Measurements from ENCODE around the gene GAL3ST1.

The GAL3ST1 gene

DNA sequence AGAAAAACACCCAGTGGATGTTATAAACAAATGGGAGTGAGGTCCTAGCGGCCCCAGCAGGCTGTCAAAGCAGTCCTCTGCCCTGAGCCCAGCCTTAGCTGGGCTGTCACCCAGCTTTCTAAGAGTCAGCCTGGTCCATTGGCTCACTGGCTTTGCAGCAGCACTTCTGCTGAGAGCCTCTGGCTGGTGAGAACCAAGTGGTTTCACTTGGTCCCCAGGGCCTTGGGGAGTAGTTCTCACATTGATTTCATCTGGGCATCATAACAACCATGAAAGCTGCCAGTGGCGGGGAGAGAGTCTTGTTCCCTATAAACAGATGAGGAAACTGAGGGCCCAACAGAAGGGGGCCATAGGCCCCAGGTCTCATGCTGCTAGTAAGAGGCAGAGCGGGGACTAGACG lies 39.3 kb downstream of the GAL3ST1 start:
- DNase-seq (ENCODE audit: low read depth in 2 of 2), result no peak

DNA sequence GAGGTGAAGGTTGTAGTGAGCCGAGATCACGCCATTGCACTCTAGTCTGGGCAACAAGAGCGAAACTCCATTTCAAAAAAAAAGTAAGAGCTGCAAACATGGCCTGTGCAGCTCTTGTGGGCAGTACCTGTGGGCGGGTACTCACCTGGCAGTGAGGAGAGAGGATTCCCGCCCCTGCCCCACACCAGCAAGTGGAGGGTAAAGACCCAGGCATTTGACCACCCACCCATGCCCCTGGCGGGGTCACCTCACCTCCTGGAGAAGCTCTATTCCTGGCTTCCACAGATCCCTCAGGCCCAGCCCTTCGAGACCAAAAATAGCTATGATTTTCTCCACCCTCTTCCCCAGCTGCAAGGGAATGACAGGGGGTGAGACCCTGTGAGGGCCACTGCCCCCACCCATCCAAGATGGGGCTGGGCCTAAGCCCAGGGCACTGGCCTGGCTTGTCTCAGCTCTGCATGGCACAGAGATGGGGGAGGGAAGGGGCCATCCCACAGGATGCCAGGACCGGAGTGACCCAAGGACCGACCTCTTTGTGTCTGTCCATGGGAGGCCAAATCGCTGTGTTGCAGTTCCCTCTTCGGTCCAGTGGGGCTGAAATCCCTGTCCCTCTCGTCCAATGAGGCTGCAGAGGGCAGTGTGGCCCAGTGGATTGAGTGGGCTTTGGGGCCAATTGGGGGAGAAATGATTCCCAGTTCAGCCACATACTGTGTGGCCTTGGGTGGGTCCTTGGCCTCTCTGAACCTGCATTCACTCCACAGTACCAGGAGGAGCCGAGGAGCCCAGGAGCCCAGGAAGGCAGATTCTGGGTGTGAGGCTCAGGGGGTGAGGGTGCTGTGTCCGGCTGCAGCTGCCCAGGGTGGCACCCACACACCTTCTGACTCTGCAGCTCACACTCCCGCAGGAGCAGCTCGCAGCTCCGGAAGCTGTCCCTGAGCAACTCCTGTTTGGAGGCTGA lies 42.5 kb downstream of the GAL3ST1 start:
- DNase-seq (ENCODE audit: low read depth in 2 of 2), result no peak

DNA sequence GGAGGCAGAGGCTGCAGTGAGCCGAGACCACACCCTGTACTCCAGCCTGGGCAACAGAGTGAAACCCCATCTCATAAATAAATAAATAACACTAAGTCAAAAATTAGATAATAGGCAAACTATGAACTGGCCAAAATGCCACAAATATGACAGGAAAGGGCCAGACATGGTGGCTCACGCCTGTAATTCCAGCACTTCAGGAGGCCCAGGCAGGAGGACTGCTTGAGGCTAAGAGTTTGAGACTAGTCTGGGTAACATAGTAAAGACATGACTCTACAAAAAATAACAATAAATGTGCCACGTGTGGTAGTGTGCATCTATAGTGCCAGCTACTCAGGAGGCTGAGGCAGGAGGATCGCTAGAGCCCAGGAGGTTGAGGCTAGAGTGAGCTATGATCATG lies 47.8 kb downstream of the GAL3ST1 start:
- DNase-seq (ENCODE audit: low read depth in 2 of 2), result no peak

DNA sequence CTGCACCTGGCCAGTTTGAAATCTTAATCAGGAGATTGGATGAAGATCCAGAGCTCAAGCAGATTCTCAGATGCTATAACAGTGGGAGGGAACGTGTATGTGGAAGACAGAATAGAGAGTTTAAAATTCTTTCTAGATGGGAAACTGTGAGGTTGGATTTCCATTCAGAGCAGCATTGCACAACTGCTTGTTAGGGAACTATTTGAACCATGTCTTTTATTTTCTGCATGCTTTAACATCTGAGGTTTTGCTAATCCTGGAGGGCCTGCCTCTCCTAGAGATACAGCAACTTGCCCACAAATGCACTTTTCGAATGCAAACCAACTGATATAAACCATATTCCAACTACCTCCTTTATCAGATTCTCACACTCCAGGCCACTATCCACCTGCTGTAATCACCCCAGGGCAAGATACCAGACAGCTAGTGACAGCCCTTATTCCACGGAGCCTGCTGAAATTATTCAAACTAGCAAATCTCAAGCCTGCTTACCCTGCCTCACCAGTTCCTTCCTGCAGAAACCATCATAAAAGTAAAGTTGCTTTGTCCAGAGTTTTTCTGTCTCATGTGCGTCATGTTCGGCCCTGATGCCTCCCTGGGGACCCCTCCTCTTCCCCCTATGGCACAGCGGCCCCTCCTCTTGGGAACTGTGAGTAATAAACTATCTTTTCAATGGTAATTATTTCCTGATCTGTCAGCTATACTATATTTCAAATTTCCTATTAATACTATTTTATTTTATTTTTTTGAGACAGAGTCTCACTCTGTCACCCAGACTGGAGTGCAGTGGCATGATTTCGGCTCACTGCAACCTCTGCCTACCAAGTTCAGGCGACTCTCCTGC lies 50.6 kb downstream of the GAL3ST1 start:
- DNase-seq (ENCODE audit: low read depth in 2 of 2), result no peak

DNA sequence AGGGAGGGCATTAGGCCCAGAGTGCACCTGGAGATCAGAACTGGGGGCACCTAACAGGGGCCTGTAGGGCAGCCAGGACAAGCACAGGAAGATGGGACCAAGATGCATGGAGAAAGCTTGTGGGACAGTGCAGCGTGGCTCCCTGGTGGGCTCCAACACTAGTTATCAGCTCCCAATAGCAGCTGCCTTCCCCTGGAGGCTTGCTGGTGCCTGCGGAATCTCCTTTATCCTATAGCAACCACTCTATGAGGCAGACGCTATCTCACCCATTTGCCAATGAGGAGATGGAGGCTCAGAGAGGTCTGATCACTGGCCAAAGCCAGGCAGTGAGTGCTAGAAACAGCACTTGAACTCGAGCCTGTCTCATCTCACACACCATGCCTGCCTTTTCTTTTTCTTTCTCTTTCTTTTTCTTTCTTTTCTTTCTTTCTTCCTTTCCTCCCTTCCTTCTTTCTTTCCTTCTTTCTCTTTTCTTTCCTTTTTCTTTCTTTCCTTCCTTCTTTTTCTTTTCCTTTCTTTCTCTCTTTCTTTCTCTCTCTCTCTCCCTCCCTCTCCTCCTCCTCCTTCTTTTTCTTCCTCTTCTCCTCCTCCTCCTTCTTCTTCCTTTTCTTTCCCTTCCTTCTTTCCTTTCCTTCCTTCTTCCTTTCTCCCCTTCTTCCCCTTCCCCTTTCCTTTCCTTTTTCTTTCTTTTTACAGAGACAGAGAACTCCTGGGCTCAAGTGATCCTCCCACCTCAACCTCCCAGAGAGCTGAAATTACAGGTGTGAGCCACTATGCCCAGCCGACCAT lies 52.9 kb downstream of the GAL3ST1 start:
- DNase-seq (ENCODE audit: low read depth in 2 of 2), result no peak

DNA sequence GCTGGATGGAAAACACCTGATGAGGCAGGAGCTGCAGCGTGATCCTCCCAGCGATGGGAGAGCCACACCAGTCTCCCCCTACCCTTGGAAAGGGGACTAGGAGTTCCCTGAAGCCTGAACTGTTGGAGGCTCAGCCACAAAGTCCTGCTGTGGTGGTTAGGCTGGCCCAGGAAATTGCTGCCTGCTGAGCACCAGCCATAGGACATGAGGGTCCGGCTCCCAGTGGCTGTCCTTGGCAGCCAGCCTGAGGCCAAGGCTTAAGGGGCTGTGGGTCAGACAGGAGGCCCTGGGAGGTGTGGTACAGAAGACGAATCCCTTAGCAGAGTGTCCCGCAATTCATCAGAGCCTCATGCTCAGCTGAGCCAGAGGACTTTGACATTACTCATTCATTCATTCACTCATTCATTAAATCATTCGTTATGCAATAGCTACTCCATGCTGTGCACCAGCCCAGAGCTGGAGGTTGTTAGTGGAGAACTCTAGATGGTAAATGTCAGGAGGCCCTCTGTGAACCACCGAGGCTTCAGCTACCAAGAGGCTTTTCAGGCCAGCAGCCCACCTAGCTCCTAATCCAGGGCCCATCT lies 54.5 kb downstream of the GAL3ST1 start:
- DNase-seq (ENCODE audit: low read depth in 2 of 2), result no peak

DNA sequence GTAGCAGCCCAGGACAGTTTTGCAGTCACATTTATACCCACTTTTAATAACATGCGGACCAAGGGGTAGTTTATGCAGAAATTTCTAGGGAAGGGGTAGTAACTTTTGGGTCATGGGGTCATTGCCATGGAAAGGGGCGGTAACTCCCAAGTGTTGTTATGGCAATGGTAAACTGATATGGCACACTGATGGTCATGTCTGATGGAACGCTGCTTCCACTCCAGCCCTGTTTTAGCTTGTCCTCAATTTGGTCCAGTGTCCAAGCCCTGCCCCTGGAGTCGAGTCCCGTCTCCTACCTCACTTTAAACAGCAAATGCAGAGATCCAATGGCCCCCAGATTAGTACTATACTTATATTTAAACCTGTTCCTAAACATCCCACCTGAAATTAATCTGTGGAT lies 57.7 kb downstream of the GAL3ST1 start:
- DNase-seq (ENCODE audit: low read depth in 2 of 2), result no peak

DNA sequence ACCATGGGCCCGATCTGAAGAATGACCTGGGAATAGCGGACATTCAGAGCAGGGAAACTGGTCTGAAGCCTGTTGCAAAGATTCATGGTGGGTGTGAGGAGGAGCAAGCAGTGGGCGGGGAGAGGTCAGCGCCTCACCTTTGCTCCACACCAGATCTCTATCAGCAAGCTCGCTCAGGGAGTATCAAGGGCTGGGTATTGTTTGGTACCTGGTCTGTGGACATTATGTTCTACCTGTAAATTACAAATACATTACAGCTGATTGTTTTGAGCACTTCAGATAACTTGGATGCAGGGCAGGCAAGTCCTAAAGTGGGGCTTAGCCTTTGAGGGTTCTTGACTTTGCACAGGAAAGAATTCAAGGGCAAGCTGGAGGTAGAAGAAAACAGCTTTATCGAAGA lies 58.2 kb downstream of the GAL3ST1 start:
- DNase-seq (ENCODE audit: low read depth in 2 of 2), result no peak

DNA sequence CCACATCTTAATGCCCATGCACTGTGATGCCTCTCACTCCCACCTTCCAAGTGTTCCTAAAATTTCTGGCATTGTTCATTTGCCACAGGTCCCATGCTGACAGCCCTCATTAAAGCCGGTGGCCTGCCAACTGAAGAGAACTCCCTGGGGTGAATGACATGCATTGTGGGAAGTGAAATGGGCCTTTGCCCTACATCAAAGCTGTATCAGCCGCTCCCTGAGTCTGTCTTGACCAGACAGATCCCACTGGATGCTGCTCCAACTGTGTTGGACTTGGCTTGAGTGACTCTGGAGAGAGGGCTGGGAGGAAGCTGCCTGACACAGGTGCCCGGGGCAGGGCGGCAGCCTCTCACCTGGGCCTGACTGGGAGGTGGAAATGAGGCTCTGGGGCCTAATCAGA lies 60.2 kb downstream of the GAL3ST1 start:
- DNase-seq (ENCODE audit: low read depth in 2 of 2), result no peak

DNA sequence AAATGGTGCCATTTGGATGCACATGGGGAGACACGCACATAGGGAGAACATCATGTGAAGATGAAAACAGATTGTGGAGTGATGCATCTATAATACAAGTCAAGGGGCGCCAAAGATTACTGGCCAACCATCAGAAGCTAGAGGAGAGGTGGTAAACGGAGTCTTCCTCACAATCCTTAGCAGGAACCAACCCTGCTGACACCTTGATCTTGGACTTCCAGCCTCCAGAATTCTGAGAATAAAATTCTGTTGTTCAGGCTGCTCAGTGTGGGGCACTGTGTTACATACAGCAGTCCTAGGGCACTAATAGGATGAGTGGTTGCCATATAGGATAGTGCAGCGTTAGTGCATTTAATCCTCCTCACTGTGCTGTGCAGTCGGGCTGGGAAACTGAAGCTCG lies 61.0 kb downstream of the GAL3ST1 start:
- no peak for DNase-seq (ENCODE audit: low read depth in 2 of 2)

DNA sequence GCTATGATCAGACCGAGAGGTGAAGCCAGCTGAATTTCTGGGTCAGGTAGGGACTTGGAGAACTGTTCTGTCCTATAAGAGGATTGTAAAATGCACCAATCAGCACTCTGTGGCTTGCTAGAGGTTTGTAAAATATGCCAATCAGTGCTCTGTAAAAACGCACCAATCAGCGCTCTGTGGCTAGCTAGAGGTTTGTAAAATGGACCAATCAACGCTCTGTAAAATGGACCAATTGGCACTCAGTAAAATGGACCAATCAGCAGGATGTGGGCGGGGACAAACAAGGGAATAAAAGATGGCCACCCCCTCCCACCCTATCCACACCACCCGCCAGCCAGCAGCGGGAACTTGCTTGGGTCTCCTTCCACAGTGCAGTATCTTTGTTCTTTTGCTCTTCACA lies 62.6 kb downstream of the GAL3ST1 start:
- DNase-seq (ENCODE audit: low read depth in 2 of 2), result no peak

DNA sequence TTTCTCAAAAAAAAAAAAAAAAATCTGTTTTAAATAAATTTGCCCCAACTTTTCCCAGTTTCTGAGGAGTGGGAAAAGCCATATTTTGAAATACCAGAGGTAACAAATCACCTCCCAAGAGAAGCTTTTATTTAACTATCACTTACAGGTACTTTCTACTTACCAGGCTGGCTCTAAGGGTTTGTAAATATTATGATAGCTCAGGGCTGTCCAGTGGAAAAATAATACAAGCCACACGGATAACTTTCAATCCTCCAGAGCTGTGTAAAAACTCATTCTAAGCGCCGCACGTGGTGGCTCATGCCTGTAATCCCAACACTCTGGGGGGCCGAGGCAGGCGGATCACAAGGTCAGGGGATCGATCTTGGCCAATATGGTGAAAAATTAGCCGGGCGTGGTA lies 63.4 kb downstream of the GAL3ST1 start:
- no peak for DNase-seq (ENCODE audit: low read depth in 2 of 2)

DNA sequence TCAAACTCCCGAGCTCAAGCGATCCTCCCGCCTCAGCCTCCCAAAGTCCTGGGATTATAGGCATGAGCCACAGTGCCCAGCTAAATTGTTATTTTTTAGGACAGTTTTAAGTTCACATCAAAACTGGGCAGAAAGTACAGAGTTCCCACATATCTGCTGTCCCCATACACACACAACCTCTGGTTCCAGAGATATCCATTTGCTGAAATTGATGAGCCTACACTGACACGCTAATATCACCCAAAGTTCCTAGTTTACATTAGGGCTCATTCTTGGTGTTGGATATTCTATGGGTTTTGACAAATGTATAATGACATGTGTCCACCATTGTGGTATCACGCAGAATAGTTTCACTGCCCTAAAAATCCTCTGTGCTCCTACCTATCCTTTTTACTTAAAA lies 66.2 kb downstream of the GAL3ST1 start:
- DNase-seq (ENCODE audit: low read depth in 2 of 2), result no peak

DNA sequence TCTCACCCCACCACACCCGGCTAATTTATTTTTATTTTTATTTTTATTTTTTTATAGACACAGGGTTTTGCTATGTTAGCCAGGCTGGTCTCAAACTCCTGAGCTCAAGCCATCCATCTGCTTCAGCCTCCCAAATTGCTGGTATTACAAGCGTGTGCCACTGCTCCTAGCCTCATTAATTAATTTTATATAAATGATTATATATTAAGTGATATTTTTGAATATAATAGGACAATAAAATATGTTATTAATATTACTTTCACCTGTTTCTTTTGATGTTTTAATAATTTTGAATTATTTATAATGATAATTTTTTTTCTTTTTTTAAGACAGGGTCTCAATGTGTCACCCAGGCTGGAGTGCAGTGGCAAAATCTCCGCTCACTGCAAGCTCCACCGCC lies 66.8 kb downstream of the GAL3ST1 start:
- DNase-seq (ENCODE audit: low read depth in 2 of 2), result no peak

DNA sequence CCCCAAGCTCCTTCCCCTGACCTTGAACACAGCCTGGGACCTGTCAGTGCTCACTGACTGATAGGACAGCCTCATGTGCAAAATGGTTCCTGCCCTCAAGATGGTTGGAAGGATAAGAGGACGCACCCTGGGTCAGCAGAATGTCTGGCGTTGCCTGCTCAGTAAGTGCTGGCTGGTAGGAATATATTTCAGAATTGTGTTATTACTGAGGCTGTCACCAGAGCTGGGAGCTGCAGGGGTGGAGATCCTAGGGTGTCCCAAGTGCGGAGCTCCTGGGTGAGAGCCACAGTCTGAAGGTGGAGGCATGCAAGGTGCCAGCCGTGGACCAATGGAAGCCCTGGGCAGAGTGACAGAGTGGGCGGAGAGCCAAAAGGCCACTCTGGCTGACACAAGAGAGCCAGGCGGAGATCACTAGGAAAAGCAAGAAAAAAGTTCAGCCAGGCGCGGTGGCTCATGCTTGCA lies 67.9 kb downstream of the GAL3ST1 start:
- no peak for DNase-seq (ENCODE audit: low read depth in 2 of 2)
